Cerebellar nuclear complex (tissue), 1 donor: ENCODE measurements around the gene EPC2.
A peak's percentile ranks its signal among the peaks of the same experiment; 100 is the strongest.
"Not testable (repeated sequence)": the region's sequence is repeated elsewhere in the genome, so short reads cannot be mapped to it uniquely, and the experiment has no call there.

Experiments used
- DNase-seq, 2 experiments: peaks; one replicate each; lab custom pipeline; 2025; lab: John Stamatoyannopoulos, UW

The EPC2 gene

DNA sequence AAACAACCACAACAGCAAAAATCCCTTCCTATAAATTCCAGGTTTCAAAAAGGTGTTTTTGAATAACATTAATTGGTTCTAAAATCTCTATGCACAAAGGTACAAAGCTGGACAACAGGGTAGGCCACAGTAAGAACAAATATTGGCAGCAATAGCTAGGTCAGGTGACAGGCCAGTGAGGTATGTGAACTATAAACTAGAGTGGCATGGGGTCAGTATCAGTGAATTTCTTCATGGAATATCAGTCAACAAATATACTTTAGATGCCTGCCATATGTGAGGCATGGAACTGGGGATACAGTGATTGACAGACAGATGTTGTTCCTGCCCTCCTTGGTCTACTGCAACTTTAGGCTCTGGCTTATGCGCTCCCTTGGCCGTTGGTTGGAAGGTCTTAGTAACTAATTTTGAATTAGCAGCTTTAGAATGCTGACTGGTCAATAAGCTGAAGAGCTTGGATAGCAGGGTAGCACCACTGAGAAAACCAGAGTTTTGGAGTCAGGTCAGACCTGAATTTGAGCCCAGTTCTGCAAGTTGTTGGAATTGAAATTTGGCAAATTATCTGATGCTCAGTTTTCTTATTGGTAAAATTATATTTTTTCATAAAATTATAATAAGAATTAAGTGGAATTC lies 2.3 kb upstream of the EPC2 start:
- DNase-seq, result no peak

DNA sequence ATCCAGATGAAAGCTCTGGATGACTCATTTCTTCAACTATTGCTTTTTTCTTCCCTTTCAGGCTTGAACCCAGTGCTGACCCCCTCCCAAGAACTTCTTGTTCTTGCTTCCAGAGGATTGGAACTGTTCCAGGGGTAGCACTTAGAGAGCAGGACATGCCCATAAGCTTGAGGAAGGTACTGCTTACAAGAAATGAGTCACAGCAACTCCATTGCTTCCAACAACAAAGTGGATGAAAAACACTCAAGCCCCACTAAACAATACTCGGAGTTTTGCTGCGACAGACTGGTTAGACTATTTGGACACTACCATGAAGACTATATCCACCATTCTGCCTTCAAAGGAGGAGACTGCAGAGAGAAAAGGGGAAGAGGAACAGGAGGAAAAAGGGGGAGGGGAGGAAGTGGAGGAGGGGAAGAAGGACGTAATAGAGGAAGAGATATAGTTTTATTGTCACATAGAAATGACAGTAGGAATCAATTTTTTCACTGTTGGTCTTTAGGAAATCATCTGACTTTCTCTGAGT lies 1.6 kb upstream of the EPC2 start:
- DNase-seq, result no peak

- DNase-seq, result no peak
Observed at GRCh38 chr2:148643421-148643820, 1.1 kb upstream of the EPC2 start.

- DNase-seq, result peak; percentile 64 to 78
Observed at GRCh38 chr2:148644883-148645538, 460 bp downstream of the EPC2 start.

DNA sequence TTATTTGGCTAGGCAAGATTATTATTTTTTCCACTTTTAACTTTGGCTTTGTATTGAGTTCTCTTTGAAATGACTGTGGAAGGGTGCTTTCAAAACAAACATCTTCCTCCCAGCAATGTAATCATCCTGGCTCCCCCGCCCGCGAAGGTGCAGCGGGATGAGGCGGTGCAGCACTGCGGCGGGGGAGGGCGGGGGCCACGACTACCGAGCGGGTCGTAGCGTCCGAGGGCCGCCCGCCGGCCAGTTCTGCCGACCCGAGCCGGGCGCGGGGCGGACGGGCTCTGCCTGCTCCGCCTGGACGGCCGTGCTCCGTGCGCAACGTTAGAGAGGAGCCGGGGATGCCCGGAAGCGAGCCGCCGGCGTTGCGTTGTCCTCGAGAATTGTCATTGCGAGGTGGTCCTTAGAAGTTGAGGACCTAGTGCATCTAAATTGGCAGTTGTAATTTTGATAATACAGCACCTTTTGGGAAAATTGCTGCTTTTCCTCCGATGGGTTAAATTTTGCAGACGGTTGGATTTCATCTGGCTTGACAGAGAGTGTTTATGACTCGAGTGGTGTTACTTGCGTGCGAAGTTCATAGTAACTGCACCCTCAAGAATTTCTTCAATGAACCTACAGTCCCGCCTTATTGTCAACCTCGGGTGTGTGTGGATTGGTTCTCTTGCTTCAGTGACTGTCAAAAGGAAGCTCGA lies 1.1 kb downstream of the EPC2 start:
- DNase-seq, result peak in 1 of 2 experiments; percentile 81

DNA sequence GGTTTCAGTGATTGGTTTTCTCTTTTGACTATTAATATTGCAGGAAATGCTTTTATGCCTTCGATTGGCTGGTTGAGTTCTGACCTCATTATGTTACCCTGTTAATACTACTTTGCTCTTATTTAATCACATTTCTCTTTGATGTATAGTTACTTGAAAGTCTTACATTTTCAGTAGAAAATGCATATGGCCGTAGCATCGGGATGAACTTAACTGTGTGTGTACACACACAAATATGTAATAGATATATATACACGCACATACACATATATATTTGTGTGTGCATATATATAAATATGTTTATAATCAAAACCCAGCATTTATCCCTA lies 1.6 kb downstream of the EPC2 start:
- DNase-seq, result no peak

DNA sequence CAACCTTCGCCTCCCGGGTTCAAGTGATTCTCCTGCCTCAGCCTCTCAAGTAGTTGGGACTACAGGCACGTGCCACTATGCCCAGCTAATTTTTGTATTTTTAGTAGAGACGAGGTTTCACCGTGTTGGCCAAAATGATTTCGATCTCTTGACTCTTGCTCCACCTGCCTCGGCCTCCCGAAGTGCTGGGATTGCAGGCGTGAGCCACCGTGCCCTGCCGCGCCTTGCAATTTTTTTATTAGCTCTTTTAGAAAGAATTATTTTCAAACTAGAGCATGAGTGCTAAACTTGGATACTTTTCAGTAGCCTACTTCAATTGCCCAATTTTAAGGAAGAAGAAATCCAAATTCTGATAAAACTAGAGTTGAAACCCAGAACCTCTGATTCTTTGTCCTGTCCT lies 3.2 kb downstream of the EPC2 start:
- DNase-seq, result not testable (repeated sequence)

DNA sequence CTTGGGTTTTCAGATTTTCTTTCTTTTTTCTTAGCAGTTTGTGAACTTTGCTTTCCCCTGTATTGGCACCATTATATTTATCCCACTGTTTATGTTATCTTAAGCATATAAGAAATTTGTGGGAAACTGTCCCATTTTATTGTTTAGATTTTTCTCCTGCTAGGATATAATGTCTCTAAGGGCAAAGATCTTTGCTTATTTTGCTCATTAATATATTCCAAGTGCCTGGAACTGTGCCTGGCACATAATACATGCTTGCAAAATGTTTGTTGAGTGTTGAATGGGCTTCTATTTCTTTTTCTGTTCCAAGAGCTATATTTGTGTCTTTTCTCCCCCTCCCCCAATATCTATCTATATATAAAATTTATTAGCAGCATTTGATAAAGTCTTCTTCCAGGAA lies 5.4 kb downstream of the EPC2 start:
- no peak for DNase-seq

DNA sequence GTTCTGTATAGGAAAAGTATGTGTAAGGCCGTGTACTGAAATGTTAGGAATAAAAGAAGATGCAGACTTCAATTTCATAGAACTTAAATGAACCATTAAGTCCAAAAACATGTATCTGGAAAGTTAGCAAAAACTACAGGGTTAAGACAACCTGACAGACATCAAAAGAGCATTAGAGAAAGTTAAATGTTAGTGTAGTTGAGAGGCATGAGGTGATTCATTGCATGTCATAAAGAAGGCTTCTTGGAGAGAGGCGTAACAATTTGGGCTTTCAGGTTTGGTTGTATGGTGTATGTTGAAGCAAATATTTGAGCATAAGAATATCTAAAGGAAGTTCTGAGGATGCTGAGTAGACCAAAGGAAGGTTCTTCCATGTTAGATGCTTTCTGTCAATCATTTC lies 6.3 kb downstream of the EPC2 start:
- no peak for DNase-seq

GRCh38 chr2:148651972-148652371 lies 7.4 kb downstream of the EPC2 start:
- no peak for DNase-seq

DNA sequence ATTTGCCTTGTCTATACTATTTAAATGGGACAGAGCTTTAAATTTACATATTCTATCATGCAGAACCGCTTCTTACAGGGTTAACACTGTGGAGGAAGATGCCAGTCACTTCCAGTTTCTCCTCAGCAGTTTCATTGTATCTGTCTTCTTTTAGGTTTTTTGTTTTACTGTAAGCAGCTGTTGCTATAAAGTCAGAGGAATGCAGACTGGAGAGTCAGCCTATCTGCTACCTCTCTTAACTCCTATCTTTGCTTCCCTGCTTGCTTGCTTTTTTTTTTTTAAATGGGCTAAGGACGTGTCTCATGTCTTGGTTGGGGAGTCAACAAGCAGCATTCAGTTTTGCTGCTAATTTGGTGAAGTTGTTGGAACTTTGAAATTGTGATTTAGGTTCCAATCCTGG lies 8.9 kb downstream of the EPC2 start:
- no peak for DNase-seq

- no peak for DNase-seq
Observed at GRCh38 chr2:148654435-148654834, 9.9 kb downstream of the EPC2 start.

DNA sequence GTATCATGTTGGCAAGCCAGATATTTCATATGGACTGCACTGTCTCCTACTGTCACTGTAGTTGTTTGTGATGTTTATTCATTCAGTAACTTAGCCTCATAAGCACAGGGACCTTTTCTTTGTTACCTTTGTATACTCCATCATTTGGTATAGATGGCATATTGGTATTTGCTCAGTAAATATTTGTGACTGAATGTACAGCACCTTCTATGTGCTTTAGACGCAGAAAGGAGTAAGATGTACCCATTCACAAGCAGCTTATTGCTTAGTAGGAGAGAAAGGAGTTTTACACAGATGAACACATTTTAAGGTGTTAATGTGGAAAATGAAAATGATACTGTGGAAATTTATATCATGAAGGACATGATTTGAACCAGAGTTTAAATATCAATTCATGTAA lies 12.0 kb downstream of the EPC2 start:
- DNase-seq, result no peak

GRCh38 chr2:148658807-148659722 lies 14.5 kb downstream of the EPC2 start:
- DNase-seq, result no peak

- DNase-seq, result no peak
Observed at GRCh38 chr2:148660999-148661398, 16.4 kb downstream of the EPC2 start.

DNA sequence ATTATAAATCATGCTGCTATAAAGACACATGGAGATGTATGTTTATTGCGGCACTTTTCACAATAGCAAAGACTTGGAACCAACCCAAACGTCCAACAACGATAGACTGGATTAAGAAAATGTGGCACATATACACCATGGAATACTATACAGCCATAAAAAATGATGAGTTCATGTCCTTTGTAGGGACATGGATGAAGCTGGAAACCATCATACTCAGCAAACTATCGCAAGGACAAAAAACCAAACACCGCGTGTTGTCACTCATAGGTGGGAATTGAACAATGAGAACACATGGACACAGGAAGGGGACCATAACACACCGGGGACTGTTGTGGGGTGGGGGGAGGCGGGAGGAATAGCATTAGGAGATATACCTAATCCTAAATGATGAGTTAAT lies 17.8 kb downstream of the EPC2 start:
- DNase-seq, result not testable (repeated sequence)

GRCh38 chr2:148664229-148664628 lies 19.7 kb downstream of the EPC2 start:
- no peak for DNase-seq

GRCh38 chr2:148666555-148666954 lies 22.0 kb downstream of the EPC2 start:
- no peak for DNase-seq

DNA sequence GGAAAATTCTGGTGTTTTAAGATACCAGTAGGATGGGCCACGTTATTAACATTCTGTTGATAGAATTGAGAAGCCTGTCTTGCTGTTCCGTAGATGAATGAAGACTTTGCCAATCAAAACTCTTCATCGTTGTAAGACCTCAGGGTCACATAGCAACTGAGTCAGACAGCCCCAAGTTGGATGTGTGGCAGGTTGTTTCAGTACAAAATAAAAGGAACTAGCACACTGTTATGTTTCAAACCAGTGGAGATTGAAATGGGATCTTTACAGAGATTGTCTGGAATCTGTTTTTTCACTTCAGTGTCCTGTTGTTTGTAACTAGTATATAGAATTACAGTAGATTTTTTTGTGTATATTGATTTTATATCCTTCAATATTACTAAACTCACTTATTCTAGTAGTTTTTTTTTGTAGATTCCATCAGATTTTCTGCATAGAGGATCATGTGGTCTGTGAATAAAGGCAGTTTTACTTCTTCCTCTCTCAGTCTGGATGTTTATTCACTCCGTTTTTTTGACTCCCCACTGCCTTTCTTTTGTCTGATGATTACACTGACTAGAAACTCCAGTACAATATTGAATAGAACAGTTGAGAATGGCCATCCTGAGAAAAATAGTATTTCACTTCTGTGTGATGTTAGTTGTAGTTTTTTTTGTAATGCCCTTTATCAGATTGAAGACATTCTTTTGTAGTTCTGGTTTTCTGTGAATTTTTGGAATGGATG lies 22.7 kb downstream of the EPC2 start:
- DNase-seq, result no peak

DNA sequence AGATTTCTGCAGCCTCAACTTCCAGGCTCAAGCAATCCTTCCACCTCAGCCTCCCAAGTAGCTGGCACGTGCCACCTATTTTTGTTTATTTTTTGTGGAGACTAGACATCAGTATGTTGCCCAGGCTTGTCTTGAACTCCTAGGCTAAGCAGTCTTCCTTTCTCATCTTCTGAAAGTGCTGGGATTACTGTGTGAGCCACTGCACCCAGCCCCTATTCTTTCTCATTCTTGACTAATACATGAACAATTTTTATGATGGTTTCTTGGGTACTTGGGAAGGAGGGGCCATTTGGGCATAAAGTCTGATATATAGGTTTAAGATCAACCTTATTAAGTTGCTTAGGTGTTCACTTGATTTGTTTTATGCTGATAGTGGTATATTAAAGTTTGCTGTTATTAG lies 26.2 kb downstream of the EPC2 start:
- DNase-seq, result no peak
